Endothelial cell of umbilical vein (primary cell): ENCODE results near the gene PAK4. TPM values are rescaled to one million over a fixed set of nuclear protein-coding genes. Genes with fewer than 3 reads are reported as not detected.

Source experiments
- BruUV-seq: library from RNA; stranded (reverse); fragments of 400-500 nt; replicated peaks from 2 replicates; lab custom pipeline; 2021; lab: Mats Ljungman, UMichigan
- CTCF ChIA-PET: fragments of 300-600, 350-600 bp; sonication (Branson Sonifier 250); formaldehyde crosslinking; loops from one replicate; lab custom pipeline; 2021; ENCODE audit warnings: antibody characterized with exemption, inconsistent platforms; lab: Charles Lee
- POLR2A ChIA-PET: fragments of 300-600, 350-600 bp; sonication (Branson Sonifier 250); formaldehyde crosslinking; loops from one replicate; lab custom pipeline; 2021; ENCODE audit warnings: antibody characterized with exemption, inconsistent platforms; lab: Charles Lee
- DNase-seq: peaks from one replicate; pipeline ENCODE4 v3.0.0-alpha.2; 2011; ENCODE audit warnings: low read depth, low spot score
- FAIRE-seq: peaks from 2 replicates; lab custom pipeline; 2011; peaks lifted over from hg19 to GRCh38; lab: Jason Lieb, UNC
- H2AFZ ChIP-seq: 2 replicates; pipeline ENCODE4 v1.6.0; 2012; ENCODE audit warnings: low read depth, low read length, control low read depth, inconsistent platforms
- H3K27ac ChIP-seq: 2 replicates; pipeline ENCODE4 v1.5.1; 2011; ENCODE audit warnings: low read depth, mild to moderate bottlenecking, control low read depth, low read length, moderate library complexity; ENCODE audit not compliant: insufficient read depth
- H3K27me3 ChIP-seq, 2 experiments: 2 replicates each; pipeline versions ENCODE4 v1.6.0 to v1.6.1; 2011; ENCODE audit warnings: low read length in 2 of 2, mixed read lengths in 1 of 2; ENCODE audit not compliant: control insufficient read depth in 2 of 2, insufficient read depth in 2 of 2
- H3K36me3 ChIP-seq, 2 experiments: 2 replicates in 1 of 2; 3 replicates in 1 of 2; pipeline ENCODE4 v1.5.1; 2011; ENCODE audit warnings: low read length in 2 of 2, mild to moderate bottlenecking in 1 of 2, moderate library complexity in 1 of 2; ENCODE audit not compliant: control insufficient read depth in 2 of 2, insufficient read depth in 2 of 2; ENCODE audit errors: extremely low read depth in 1 of 2
- H3K4me1 ChIP-seq: 3 replicates; pipeline ENCODE4 v1.5.1; 2011; ENCODE audit warnings: mild to moderate bottlenecking, low read length; ENCODE audit not compliant: control insufficient read depth, insufficient read depth; ENCODE audit errors: extremely low read depth
- H3K4me2 ChIP-seq: 2 replicates; pipeline ENCODE4 v1.6.1; 2011; ENCODE audit warnings: low read length, control low read depth, mixed read lengths; ENCODE audit not compliant: insufficient read depth
- H3K4me3 ChIP-seq, 3 experiments: fragments of 200-600 bp in 1 of 3; sonication (generic), shearing (Covaris generic) in 1 of 3; replicated peaks in 1 of 3; 2 replicates each; pipeline ENCODE4 v1.5.1; 2011 to 2016; ENCODE audit warnings: control low read depth in 3 of 3, low read length in 3 of 3, mild to moderate bottlenecking in 2 of 3, inconsistent platforms in 1 of 3, low read depth in 1 of 3, moderate library complexity in 1 of 3; ENCODE audit not compliant: insufficient read depth in 1 of 3
- H3K79me2 ChIP-seq: 2 replicates; pipeline ENCODE4 v1.6.0; 2012; ENCODE audit warnings: low read length, inconsistent platforms; ENCODE audit not compliant: control insufficient read depth, insufficient read depth
- H3K9ac ChIP-seq: replicated peaks from 2 replicates; pipeline ENCODE3; 2011; ENCODE audit warnings: low read length, control low read depth; ENCODE audit not compliant: insufficient read depth; ENCODE audit errors: extremely low read depth
- H3K9me1 ChIP-seq: replicated peaks from 3 replicates; pipeline ENCODE4 v1.6.0; 2011; ENCODE audit warnings: mild to moderate bottlenecking, low read length; ENCODE audit not compliant: control insufficient read depth, insufficient read depth; ENCODE audit errors: extremely low read depth
- H3K9me3 ChIP-seq: replicated peaks from 2 replicates; pipeline ENCODE4 v1.5.1; 2012; ENCODE audit warnings: low read length, inconsistent platforms; ENCODE audit not compliant: control insufficient read depth, insufficient read depth
- H4K20me1 ChIP-seq: replicated peaks from 2 replicates; pipeline ENCODE3; 2011; ENCODE audit warnings: mild to moderate bottlenecking, low read length; ENCODE audit not compliant: control insufficient read depth, insufficient read depth; ENCODE audit errors: extremely low read depth
- CTCF ChIP-seq, 2 donors: IDR thresholded peaks; 1 replicate in 1 of 2; 2 replicates in 1 of 2; pipeline ENCODE4 v1.5.1; 2011; ENCODE audit warnings: low read length in 2 of 2, mild to moderate bottlenecking in 2 of 2, moderate library complexity in 2 of 2, control low read depth in 1 of 2, inconsistent platforms in 1 of 2, low read depth in 1 of 2; ENCODE audit not compliant: insufficient read depth in 1 of 2; ENCODE audit errors: extremely low read depth in 1 of 2
- EZH2 ChIP-seq: IDR thresholded peaks from 2 replicates; pipeline ENCODE4 v1.6.1; 2012; ENCODE audit warnings: borderline replicate concordance, low read depth, mild to moderate bottlenecking, moderate library complexity, low read length, inconsistent platforms; ENCODE audit not compliant: severe bottlenecking
- GATA2 ChIP-seq: IDR thresholded peaks from 2 replicates; pipeline ENCODE4 v1.7.0; 2011; ENCODE audit warnings: low read depth, mild to moderate bottlenecking, moderate library complexity, mixed read lengths, low read length; ENCODE audit not compliant: insufficient read length, insufficient read depth
- JUN ChIP-seq: IDR thresholded peaks from 2 replicates; pipeline ENCODE4 v1.6.1; 2011; ENCODE audit warnings: borderline replicate concordance, low read depth; ENCODE audit not compliant: insufficient read length, insufficient read depth
- MYC ChIP-seq: IDR thresholded peaks from one replicate; pipeline ENCODE4 v1.6.1; 2011; ENCODE audit warnings: mild to moderate bottlenecking, low read depth, low read length
- POLR2A ChIP-seq: IDR thresholded peaks from 2 replicates; pipeline ENCODE4 v1.6.1; 2012; ENCODE audit warnings: low read depth, mild to moderate bottlenecking, control low read depth, low read length
- dilution Hi-C: fragments of 300-500 bp; cut with MboI; formaldehyde crosslinking; loops from one replicate; pipeline ENCODE4 v1.15.0; 2019; ENCODE audit warnings: low sequenced_read_pairs; ENCODE audit not compliant: extremely low pct_ligation_motif_present
- intact Hi-C: fragments of 100-400 bp; cut with micrococcal nuclease; formaldehyde crosslinking; loops from one replicate; pipeline ENCODE4 v1.10.0; 2022
- polyA plus RNA-seq, 4 experiments: library from polyadenylated mRNA; depleted of rRNA in 3 of 4; stranded (reverse) in 3 of 4; unstranded in 1 of 4; fragments of >200 nt; gene quantifications; 2 replicates each; pipeline versions ENCODE4 v1.2.1 to v1.2.3, GENCODE V29; 2011 to 2012; ENCODE audit warnings: missing spikeins in 1 of 4
- total RNA-seq: library from RNA; stranded (reverse); gene quantifications from 2 replicates; pipeline ENCODE4 v1.2.3, GENCODE V29; 2021

Gene PAK4
- total and polyA plus RNA-seq, 2 donors (not counting 3 experiments of a cell fraction or from before 2014, with no cell fraction given), result 39.8 to 55.4 TPM

GRCh38 chr19:39169143-39169810 lies 43.7 kb downstream of the PAK4 start:
- no peak for TF ChIP-seq POLR2A
- TF ChIP-seq EZH2, result no peak
- TF ChIP-seq MYC, result no peak
- no peak for TF ChIP-seq CTCF (IDR thresholded peaks at IDR 0.05; ENCODE audit: extremely low read depth in 1 of 2, insufficient read depth in 1 of 2, low read depth in 1 of 2, low read length in 2 of 2)
- TF ChIP-seq GATA2, result no peak
- TF ChIP-seq JUN, result no peak
- Histone ChIP-seq H3K9me3 (no peaks in the 10 kb centered on the region), H3K36me3 (peaks cover 0 to 21% of the 10 kb centered on the region in 2 experiments), H3K9ac (no peak overlapping the region), H2AFZ (no peak overlapping the region), H4K20me1 (no peaks in the 10 kb centered on the region), H3K4me3 (no peak overlapping the region), H3K79me2 (peaks cover 3% of the 10 kb centered on the region), H3K27ac (no peak overlapping the region), H3K9me1 (no peaks in the 10 kb centered on the region), H3K4me2 (no peak overlapping the region), H3K4me1 (no peaks in the 10 kb centered on the region), H3K27me3 (no peaks in the 10 kb centered on the region)
- ChIA-PET POLR2A (no interaction called here), CTCF (no interaction called here)
- dilution Hi-C loops (no loop called here), intact Hi-C loops (no loop called here)
- FAIRE-seq, result no peak
- BruUV-seq, result no TSS peak
- no peak for DNase-seq
